Stimulated activated CD8-positive, alpha-beta memory T cell treated with anti-CD3 and anti-CD28 coated beads, Interleukin-12 subunit alpha, Interleukin-12 subunit beta, amount 100 ng/mL, for 4 hours (primary cell): Measurements from ENCODE around the gene TPSG1.
"Not testable (repeated sequence)": the region's sequence is repeated elsewhere in the genome, so short reads cannot be mapped to it uniquely, and the experiment has no call there.

Source experiments
- DNase-seq: peaks from one replicate; pipeline ENCODE4 v3.0.0-alpha.2; 2020; ENCODE audit warnings: low read depth

TPSG1 gene

DNA sequence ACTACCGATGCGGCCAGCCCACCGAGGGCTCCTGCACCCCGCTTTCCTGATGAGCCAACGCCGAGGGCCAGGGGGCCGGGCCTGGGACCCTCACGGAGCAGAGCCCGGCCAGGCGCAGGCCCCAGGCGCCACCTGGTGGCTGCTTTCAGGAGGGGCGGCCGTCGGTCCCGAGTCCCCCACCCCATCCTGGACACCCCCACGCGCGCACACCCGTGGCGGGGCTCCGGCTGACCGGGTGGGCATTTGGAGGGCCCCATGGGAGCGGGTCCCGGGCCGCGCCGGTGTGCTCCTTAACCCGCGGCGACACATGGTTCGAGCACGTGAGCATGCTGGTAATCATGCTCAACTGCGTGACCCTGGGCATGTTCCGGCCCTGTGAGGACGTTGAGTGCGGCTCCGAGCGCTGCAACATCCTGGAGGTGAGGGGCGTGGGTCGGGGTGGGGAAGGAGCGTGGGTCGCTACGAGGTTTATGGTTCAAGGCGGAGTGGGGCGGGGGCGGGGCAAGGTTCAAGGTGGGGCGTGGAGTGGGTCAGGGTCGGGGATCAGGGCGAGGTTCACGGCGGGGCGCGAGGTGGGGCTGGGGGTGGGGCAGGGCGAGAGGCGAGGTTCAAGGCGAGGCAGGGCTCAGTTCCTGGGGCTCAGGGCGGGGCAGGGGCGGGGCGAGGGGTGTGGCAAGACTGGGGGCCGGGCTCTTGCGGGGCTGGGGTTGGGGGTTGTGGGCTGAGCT is 30.2 kb downstream of the TPSG1 start:
- no peak for DNase-seq

DNA sequence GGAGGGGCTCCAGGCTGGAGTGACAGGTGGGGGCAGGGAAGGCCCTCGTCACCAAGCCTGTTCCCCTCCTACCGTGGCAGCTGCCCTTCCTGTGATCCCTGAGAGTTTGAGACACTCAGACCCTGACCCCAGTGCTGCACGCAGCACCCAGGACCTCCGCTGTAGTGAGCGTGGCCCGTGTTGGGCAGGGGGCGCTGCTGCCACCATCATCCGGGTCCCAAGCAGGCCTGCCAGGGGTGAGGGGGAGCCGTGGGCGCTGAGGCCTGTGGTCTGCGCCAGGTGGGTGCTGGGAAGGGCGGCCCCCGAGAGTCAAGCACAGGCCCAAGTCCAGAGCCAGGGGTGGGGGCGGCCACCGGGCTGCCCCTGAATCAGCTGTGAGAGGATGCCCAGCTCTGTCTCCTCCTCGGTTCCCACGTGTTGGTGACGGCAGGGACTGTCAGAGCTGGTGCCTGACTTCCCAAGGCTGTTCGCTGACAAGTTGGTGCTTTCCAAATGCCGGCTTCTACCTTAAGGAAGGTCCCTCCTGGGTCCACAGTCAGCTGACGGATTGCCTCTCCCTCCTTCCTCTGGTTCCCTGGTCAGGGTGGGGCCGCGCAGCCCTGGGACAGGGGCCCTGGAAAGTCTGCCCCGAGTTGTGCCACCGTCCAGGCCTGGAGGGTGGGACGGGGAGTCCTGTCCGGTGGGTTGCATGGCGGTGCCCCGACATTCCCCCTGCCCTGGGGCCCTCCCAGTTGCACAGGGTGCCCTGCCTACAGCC is 31.1 kb downstream of the TPSG1 start:
- DNase-seq = no peak

DNA sequence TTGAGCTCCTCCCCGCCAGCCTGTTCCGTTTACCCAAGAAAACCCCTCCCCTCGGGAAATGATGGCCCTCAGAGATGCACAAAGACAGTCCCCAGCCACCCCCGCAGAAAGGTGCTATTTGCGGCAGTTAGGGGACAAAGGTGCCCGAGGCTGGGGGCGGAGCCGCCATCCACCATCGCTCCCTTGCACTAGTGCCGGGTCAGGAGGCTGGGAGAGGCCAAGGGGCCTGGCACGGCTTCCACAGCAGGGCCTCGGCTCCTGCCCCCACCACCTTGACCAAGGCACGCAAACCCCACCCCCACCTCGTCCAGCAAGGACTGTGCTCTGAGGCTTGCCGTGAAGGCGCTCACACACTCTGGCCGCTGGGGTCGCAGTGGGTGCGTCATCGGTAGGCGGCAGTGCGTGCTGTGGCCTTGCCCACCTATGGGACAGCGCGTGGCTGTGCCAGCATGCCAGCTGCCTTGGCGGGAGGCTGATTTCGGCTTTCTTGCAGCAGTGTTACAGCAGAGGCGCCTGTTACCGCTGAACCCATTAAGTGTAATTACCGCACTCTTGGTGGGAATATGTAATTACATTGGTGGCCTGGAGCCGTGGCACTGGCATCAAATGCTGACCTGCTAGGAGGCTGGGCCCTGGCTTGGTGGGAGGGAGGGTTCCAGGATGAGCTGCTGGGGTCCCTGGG is 31.8 kb downstream of the TPSG1 start:
- no peak for DNase-seq

DNA sequence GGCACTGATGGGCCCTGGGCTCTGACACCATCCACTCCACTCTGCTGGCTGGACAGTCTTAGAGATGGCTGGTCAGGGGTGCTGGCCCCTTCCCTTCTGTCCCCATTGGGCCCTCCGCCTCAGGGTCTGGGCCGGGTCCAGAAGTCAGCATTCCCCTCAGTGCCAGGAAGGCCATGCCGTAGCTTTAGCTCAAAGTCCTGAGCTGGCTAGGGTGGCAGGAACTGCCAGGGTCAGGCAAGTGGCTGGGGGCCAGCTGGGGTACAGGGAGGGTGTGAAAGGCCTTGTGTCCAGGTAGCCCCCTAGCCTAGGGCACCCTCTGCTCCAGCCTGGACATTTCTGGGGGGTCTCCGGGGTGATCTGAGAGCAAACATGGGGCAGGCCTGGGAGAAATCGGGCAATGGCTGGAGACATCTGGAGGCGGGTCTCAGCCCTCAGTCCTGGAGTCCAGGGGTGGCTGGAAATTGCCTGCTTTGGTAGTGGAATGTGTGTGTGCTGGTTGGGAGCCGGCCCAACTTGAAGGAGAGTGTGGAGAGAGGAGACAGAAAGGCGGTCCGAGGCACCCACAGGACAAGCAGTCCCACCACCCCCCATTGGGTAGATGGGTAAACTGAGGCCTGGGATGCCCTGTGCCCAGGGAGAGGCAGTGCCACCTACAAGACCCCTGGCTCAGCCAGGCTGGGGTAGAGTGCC is 32.5 kb downstream of the TPSG1 start:
- DNase-seq = no peak

DNA sequence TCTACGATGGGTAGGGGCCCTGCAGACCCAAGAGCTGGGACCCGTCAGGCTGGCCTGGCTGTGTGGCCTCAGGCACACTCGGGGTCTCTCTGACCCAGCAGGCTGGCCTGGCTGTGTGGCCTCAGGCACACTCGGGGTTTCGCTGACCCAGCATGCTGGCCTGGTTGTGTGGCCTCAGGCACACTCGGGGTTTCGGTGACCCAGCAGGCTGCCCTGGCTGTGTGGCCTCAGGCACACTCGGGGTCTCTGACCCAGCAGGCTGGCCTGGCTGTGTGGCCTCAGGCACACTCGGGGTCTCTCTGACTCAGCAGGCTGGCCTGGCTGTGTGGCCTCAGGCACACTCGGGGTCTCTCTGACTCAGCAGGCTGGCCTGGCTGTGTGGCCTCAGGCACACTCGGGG is 34.3 kb downstream of the TPSG1 start:
- not testable (repeated sequence) for DNase-seq

DNA sequence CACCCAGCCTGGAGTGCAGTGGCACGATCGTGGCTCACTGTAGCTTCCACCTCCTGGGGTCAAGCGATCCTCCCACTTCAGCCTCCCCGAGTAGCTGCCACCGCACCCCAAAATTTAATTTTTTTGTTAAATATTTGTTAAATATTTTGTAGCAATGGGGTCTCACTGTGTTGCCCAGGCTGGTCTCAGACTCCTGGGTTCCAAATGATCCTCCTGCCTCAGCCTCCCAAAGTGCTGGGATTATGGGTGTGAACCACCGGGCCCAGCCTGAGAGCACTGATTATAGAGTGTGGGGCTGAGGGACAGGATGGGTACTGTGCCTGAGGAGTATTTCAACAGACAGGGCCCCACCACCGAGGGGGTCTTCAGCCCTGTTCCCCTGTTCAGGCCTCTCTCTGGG is 35.6 kb downstream of the TPSG1 start:
- no peak for DNase-seq

DNA sequence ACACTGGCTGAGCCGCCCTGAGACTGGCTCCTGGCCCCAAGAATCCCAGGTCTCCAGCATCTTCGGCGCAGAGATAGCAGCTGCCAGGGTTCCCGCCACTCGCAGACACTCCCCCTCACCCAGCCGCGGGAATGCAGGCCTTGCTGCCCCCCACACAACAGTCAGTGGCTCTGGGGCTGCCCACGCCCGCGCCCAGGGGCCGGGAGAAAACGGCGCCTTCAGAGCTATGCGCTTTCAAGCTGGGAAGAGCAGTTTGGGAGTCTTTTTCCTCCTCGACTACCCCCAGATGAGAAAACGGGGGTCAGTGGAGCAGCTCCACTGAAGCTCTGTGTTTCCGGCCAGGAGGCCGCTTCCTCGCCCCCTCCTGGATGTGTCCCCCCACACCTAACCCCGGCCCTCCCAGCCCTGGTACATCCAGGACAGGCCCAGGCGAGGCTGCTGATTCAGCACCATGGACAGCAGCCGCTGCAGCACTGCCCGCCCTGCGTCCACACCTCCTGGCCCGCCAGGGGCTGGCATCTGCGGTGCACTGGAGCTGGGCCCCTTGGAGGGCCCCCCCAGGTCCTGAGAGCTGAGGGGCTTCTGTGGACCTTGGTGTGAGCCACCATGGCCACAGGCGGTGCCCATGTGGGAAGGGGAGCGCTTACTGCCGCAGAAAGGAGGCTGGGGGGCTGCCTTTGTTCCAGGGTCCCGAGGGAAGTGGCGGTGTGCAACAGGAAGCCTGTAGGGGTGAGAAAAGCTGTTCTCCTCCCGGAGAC is 36.5 kb downstream of the TPSG1 start:
- no peak for DNase-seq

DNA sequence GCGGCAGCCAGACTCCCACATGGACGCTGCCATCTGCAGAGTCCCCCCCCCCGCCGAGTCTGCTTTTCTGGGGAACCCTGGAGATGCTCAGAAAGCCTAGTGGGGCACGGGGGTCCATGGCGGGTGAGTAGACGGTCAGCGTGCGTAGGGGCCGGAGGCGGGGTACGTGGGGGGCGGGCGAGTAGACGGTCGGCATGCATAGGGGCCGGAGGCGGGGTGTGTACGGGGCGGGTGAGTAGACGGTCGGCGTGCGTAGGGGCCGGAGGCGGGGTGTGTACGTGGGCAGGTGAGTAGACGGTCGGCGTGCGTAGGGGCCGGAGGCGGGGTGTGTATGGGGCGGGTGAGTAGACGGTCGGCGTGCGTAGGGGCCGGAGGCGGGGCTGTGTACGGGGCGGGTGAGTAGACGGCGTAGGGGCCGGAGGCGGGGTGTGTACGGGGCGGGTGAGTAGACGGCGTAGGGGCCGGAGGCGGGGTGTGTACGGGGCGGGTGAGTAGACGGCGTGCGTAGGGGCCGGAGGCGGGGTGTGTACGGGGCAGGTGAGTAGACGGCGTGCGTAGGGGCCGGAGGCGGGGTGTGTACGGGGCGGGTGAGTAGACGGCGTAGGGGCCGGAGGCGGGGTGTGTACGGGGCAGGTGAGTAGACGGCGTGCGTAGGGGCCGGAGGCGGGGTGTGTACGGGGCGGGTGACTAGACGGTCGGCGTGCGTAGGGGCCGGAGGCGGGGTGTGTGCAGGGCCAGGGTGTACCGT is 39.4 kb downstream of the TPSG1 start:
- not testable (repeated sequence) for DNase-seq

DNA sequence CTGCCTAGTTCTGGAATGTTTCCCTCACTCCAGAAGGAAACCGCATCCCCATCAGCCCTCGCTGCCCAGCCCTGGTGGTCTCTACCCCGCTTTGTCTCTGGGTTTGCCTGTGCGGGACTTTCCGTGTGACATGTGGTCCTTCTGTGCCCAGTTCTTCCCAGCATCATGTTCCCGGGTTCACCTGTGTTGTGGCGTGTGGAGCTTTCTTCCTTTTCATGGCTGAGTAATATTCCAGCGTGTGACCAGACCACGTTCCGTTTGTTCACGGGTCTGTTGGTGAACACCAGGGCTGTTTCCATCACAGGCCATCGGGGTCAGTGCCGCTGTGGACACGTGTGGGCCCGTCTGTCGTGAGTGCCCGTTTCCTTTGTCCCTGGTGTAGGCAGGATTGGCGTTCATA is 40.1 kb downstream of the TPSG1 start:
- DNase-seq = no peak

DNA sequence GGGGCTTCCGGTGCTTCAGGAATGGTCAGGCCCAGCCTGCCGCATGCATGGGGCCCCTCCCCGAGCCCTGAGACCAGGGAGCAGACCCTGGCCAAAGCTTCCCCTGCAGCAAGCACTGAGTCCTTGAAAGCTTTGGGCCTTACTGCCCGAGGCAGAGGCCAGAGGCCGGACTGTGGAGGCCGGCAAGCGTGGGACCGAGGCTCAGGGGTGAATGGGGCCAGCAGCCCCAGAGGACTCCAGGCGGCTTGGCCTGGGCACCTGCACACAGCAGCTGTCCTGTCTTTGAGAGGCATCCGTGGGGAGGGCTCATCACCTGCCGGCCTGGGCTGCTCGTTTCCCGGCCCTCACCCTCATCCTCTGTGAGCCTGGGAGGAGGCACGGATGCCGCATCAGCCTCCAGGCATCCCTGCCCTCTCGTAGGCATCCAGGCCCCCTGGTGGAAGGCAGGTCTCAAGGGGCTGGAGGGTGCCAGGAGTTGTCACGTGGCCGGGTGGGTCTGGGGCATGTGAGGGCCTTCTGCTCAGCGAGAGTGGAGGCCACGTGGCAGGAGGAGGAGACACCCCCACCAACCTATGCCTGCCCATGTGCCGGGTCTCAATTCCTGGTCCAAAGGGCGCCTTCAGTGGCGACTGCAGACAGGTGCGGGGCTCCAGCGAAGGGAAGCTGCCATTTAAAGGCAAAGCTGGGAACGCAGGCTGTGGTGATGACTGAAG is 40.8 kb downstream of the TPSG1 start:
- DNase-seq = no peak

DNA sequence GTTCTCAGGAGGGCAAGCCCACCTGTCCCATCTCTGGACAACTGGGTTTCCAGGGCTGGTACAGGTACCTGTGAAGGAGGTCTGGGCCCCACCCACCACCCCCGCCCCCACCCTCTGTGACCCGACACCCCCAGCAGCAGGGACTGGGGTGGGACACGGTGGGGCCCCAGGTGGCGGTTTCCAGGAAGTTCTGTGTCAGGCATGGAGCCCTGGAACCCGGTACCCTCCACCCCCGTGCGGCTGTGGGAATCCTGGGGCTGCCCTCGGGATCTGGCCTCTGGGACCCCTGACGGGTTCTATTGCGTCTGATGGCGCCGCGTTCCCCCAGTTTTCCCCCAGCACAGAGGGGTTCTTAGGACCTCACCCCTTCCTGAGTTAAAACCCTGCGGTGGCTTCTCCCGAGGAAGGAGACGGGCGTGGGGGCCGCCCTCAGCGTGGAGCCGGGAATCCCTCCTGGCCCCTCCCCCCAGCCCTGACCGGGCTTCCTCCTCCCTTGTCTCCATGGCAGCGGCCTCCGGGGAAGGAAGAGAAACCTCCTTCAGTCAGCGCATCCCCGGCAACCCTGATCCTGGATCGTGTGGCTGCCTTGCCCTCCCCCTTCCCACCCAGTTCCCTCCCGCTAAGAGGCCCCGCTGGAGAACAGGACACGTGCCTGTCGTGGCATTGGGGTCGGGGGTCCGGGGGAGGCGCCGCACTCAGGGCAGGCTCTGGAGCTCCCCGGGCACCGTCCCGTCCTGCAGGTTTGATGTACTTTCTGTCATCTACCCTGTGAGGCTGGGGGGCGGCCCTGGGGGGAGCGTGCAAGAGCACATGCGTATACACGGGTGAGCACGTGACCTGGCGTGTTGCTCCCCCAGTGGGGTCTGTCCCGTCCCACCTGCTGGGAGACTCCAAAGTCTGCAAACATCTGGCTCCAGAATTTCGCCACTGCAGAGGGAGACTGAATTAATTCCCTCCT is 41.8 kb downstream of the TPSG1 start:
- DNase-seq = no peak

DNA sequence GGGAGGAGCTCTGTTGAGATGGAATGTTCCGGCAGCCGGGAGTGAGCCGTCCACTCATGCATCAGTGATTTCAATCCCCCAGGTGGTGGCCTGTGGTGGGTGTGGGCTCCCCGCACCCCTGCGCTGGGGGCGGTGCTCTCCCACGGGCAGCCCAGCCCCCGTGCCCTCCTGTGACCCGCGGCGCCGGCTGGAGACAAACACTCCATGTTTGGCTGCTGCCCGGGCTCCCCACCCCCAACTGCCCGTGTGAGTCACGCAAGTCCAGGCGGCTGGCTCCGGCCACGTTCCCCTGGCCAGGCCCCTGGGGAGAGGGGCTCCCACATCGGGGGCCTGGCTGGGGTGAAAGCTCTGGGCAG is 42.8 kb downstream of the TPSG1 start:
- no peak for DNase-seq

DNA sequence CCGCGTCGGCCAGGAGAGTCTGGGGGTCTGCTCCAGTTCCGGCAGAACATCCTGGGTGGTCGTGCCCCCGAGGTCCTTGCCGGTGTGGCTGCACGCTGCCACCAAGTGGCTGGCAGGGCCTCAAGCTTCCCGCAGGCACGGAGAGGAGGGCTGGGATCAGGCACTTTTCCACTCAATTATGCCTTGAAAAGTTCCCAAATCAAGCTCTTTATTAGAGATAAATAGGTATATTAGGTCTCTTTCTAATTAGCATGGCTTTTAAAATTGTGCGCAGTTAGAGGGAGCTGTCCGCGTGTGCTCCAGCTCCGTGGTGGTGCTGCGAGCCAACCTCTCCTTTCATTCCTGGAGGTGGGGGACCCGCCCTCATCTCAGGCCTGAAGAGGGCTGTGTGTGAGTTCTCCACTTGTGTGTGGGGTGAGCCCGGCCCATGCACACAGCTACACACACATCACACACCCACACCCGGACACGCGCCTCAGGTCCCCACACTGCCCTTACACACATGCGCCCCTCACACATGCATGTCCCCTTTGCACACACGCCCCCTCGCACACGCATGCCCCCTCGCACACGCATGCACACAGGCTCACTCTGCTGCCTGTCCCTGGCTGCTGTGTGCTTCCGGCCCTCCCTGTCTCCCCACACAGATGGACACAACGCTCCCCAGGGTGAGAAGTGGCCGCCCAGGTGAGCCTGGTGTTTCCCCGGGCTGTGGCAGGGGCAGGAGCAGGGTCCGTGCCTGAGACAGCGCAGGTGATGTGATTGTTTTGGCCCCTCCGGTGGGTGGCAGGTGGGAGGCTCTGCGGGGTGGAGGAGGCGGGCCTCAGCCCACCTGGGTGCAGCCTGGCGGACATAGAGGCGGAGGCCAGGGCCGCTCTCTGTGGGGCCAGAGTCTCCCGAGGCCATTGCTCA is 43.4 kb downstream of the TPSG1 start:
- DNase-seq = no peak

DNA sequence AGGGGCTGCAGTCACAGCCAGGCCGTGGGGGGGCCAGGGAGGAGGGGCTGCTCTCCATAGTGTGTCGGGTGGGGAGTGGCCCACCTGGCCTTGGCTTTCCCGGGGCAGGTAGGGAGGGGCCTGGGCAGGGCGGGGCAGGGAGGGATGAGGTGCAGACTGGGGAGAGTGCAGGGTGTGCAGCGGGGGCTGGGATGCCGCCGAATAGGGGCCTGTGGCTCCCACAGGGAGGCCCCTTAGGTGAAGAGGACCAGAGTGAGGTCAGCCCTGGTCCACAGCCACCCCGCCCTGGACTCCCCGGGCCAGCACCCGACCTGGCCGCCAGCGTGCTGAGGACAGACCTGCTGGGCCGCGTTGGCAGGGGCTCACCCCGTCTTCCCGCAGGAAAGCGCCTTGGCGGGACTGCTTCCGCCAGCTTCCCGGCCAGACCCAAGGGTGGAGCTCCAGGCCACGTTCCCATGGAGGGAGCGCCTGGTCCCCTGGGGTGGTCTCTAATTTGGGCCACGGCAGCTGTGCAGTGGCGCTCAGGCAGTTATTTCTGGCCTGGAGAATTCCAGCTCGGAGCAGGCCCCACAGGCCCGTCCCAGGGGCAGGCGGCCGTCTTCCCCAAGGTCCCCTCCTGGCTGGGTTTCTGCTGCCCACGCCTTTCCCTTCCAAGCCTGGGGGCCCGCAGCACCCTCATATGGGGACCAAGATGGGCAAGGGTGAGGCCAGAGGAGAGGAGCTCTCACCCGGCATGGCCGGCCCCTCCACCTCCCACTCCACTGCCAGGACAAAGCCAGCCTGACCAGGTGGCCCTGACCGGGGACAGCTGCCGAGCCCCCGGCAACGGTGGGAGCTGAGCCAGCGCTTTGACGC is 44.3 kb downstream of the TPSG1 start:
- no peak for DNase-seq

DNA sequence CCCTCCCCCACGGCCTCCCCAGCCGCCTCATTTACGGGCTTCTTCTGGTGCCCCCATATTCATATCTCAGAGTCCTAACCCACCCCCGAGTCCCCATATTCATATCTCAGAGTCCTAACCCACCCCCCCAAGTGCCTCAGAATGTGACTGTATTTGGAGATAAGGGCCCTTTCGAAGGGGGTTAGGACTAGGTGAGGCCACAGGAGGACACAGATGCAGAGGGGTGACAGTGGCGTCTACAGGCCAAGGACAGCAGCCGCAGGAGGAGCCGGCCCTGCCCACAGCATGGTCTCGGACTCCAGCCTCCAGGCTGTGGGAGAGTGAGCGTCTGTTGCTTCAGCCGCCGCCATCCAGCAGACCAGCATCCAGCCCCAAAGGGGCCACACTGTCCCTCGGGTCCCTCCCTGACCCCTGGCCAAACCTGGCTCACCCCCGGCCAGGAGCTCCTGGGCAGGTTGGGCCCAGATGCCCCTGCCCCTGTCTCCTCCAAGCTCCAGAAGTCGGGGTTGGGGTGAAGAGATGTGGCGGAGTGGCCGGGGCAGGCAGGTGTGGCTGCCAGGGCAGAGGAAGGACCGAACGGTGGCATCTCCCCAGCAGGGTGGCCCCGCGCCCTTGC is 46.7 kb downstream of the TPSG1 start:
- no peak for DNase-seq

DNA sequence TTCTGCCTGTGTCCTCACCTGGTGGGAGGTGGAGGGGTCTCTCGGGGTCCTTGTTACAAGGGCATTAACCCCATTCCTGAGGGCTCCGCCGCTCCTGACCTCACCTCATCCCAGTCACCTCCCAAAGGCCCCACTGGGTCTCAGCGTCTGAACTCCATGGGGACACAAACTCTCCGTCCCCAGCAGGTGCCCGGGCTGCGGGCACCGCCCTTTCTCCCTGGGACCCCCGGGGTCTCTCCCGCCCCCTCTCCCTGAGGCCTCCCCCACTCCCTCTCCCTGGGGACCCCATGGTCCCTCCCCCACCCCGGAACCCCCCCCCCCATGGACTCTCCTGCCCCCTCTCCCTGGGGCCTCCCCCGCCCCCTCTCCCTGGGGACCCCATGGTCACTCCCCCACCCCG is 47.3 kb downstream of the TPSG1 start:
- DNase-seq = no peak

DNA sequence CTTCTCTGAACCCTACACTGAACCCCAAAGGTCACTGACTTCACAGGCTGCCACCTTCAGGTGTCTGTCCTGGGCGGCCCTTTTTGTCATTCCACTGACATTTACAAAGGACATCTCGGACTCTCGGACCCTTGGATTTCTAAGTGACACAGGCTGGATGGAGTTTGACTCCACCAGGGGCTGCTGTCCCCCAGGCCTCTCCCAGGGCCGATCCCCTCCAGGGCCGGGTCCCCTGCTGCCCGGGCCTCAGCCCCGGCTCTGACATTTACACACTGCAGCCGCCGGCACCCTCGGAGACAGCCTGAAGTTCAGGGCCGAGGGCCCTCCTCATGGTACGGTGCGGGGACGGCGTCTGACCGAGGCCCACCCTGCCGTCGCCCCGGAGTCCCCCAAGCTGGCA is 48.0 kb downstream of the TPSG1 start:
- DNase-seq = no peak
